GM21737 (cell line): Measurements from ENCODE around the gene SOD1.
"Not testable (repeated sequence)": the region's sequence is repeated elsewhere in the genome, so short reads cannot be mapped to it uniquely, and the experiment has no call there.

Experiments used
- ATAC-seq: cut with Tn5 transposase; IDR thresholded peaks from one replicate; pipeline ENCODE4 v1.9.1; 2021; ENCODE audit warnings: mild to moderate bottlenecking, moderate library complexity; ENCODE audit not compliant: unreplicated experiment

The SOD1 gene

DNA sequence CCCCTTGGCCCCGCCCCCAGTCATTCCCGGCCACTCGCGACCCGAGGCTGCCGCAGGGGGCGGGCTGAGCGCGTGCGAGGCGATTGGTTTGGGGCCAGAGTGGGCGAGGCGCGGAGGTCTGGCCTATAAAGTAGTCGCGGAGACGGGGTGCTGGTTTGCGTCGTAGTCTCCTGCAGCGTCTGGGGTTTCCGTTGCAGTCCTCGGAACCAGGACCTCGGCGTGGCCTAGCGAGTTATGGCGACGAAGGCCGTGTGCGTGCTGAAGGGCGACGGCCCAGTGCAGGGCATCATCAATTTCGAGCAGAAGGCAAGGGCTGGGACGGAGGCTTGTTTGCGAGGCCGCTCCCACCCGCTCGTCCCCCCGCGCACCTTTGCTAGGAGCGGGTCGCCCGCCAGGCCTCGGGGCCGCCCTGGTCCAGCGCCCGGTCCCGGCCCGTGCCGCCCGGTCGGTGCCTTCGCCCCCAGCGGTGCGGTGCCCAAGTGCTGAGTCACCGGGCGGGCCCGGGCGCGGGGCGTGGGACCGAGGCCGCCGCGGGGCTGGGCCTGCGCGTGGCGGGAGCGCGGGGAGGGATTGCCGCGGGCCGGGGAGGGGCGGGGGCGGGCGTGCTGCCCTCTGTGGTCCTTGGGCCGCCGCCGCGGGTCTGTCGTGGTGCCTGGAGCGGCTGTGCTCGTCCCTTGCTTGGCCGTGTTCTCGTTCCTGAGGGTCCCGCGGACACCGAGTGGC is at the start of gene SOD1:
SOD1 (plus strand) TSS at position 158 of the 723 bp plus-strand sequence; CDS start at position 235, 77 bp downstream.
- ATAC-seq, result peak; percentile 96

DNA sequence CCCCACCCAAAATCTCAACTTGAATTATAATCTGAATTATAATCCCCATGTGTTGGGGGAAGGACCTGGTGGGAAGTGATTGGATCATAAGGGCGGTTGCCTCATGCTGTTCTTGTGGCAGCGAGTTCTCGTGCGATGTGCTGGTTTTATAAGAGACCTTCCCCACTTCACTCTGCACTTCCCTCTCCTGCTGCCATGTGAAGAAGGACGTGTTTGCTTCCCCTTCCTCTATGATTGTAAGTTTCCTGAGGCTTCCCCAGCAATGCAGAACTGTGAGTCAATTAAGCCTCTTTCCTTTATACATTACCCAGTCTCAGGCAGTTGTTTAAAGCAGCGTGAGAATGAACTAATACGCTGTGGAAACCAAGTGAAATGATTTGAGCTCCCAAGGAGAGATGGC is 48.0 kb upstream of the SOD1 start:
- no peak for ATAC-seq

DNA sequence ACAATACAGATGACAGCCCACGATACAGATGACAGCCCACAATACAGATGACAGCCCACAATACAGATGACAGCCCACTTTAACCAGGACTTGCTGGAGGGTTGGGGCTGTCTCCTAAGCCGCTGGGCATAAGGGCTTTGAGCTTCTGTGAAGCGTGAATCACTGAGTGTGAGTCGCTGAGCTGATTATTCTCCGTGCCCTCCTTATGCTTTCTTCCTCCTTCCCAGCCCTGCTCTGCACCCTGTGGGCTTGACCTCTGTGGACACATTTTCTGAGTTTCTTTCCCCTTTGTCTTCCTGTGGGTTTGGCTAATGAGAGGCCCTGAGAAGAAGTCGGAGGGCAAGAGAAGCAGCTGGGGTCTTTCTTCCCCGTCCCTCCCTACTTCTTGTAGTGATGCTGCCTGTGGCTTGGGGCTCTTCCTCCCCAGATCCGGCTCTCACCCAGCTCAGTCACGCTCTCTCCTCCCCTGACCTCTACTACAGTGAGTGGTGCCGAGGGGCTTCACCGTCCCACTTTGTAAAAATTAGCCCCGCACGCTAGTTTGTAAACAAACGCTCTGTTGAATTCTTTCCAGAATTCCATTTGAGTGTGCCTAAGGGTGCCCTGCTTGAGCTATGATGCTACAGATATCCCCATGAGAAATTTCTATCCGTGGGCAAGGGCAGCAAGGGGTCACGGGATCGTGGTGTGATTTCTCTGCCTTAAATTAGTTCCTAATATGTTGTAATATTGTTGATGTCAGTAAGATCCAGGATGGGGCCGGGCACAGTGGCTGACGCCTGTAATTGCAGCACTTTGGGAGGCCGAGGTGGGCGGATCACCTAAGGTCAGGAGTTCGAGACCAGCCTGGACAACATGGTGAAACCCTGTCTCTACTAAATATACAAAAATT is 46.4 kb upstream of the SOD1 start:
- no peak for ATAC-seq

DNA sequence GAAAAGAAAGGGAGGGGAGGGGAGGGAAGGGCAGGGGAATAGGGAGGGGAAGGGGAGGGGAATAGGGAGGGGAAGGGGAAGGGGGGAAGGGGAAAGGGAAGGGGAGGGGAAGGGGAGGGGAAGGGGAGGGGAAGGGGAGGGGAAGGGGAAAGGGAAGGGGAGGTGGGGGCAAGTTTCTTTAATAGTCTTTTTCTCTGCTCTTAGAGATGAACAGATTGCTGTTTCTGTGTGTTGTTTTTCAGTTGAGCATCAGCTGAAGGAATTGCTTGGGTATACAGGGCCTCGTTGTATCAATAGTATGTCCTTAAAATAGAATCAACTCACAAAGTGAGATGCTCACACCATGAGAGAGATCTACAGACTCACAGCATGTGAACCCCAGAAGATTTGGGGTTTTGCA is 44.8 kb upstream of the SOD1 start:
- no peak for ATAC-seq

DNA sequence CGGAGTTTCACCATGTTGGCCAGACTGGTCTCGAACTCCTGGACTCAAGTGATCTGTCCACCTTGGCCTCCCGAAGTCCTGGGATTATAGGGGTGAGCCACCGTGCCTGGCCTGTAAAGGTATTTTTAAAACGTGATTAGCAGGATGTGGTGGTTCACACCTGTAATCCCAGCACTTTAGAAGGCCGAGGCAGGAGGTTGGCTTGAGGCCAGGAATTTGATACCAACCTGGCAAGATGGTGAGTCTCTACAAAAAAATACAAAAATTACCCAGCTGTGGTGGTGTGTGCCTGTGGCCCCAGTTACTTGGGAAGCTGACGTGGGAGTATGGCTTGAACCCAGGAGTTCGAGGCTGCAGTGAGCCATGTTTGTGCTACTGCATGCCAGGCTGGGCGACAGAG is 43.3 kb upstream of the SOD1 start:
- no peak for ATAC-seq

DNA sequence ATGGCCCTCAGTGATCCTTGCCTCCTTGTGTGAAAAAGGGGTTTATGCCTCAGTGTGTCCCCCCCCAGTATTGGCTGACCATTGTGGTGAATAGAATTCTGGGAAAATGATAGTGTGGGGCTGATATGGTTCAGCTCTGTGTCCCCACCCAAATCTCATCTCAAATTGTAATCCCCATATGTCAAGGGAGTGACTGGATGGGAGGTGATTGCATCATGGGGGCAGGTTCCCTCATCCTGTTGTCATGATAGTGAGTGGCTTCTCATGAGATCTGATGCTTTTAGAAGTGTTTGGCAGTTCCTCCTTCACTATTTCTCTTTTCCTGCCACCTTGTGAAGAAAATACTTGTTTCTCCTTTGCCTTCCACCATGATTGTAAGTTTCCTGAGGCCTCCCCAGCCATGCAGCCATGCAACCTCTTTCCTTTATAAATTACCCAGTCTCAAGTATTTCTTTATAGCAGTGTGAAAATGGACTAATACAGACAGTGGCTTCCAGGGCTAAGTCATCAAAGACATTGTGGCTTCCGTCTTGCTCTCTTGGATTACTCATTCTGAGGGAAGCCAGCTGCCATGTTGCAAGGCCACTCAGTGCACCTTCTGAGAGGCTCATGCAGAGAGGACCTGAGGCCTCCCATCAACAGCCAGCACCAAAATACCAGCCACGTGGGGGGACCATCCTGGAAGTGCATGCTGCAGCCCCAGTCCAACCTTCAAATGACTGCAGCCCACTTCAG is 40.6 kb upstream of the SOD1 start:
- ATAC-seq, result no peak

DNA sequence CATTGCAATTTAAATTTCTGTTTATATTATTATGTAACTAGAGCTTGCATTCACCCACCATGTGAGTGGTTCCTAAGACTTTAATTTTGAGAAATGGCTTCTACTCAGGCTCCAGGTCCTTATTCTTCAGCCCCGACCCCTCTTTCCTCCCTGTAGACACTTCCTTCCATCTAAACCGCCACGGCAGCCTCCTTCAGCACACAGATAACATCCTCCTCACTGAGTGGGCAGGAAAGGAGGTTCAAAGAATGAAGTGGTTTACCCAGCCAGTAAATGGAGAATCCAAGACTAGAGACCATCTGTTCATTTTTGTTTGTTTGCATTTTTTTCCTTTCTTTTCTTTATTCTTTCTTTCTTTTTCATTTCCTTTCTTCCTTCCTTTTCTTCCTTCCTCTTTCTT is 37.1 kb upstream of the SOD1 start:
- no peak for ATAC-seq

DNA sequence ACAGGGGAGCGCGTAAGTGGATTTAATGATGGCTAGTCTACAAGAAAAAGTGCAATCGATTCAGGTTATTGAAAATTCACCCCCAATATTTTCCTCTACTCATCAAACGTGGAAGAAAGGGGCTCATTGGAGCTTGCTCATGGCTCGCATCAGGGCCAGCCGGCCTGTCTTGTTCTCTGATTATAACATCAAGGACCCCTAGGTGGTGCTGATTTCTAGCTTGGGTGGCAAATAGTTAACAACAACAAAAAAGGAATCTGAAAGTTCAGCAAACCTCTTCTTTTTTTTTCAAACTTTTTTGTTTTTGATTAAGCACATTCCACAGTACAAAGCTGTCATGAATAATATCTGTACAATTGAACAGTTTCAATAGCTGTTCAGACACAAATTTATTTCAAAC is 35.8 kb upstream of the SOD1 start:
- no peak for ATAC-seq

DNA sequence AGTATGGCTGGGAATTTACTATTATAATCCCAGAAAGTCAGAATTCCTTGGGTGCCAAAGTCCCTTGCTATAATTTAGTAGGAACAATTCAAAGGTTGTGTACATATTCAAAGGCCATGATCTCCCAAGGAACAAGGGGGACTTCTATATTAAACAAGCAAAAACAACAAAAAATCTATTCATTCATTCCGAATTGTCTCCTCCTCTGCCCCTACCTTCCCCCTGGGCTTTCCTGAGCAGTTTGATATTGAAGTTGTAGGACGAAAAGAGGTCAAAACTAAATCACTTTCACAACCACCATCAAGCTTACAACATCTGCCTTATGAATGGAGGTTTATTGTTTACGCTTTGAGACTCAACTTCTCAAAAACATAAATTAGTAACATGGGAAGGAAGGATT is 35.3 kb upstream of the SOD1 start:
- no peak for ATAC-seq

DNA sequence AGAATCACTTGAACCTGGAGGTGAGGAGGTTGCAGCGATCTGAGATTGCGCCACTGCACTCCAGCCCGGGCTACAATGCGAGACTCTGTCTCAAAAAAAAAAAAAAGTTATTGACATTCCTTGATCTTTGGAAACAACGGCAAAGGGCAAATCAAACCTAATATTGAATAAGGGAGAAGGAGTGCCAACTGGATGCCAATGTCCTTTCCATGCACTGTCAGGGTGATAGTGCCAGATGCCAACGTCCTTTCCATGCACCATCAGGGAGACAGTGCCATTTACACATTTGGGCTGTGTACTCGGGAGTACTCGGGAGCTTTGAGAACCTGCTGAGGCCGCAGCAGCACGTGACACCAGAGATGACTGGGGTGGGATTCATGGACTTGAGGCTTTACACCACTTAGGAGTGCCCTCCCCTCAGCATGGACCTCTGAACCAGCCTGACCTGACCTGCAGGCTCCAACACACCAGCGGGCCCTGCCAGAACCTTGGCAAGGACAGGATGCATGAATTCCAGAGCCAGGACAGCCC is 34.5 kb upstream of the SOD1 start:
- ATAC-seq, result no peak

DNA sequence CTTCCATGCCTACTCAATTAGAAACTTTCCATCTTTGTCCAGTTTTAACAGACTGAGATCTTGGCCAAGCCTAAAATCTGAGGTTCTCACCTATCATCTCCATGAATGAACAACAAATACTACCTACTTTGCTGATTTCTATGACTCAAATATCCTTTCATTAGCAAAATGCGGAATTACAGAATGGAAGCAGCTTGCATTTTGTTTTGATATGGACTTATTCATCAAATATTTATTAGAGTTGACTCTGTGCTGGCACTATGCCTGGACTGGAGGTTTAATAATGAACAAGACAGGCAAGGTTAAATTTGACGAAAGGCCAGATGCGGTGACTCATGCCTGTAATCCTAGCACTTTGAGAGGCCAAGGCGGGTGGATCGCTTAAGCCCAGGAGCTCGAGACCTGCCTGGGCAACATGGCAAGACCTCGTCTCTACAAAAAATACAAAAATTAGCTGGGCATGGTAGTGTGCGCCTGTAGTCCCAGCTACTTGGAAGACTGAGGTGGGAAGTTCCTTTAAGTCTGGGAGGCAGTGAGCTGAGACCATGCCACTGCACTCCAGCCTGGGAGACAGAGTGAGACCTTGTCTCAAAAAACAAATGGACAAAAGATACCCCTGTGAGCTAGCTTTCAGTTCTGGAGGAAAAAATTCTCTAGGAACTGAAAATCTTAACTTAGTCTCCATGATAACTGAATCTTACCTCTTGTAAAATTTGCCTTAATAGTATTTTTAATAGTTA is 29.4 kb upstream of the SOD1 start:
- ATAC-seq, result no peak

DNA sequence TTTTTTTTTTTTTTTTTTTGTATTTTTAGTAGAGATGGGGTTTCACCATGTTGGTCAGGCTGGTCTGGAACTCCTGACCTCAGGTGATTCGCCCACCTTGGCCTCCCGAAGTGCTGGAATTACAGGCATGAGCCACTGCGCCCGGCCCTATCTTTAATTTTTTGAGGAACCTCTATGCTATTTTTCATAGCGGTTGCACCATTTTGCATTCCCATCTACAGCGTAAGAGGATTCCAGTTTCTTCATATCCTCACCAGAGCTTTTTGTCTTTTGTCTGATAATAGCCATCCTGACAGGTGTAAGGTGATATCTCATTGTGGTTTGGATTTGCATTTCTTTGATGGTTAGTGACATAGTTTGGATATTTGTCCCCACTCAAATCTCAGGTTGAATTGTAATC is 27.6 kb upstream of the SOD1 start:
- ATAC-seq, result not testable (repeated sequence)

DNA sequence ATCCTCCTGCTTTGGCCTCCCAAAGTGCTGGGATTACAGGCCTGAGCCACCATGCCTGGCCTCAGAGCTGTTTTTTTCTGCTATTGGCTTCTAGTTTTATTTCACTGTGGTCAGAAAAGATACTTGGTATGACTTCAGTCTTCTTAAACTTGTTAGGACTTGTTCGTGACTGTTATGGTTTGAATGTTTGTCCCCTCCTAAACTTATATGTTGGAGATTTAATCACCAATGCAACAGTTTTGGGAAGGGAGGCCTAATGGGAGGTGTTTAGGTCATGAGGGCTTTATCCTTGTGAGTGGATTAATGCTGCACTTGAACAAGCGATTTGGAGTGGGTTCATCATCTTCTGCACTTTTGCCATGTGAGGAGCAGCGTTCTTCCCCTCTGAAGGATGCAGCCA is 24.5 kb upstream of the SOD1 start:
- no peak for ATAC-seq

DNA sequence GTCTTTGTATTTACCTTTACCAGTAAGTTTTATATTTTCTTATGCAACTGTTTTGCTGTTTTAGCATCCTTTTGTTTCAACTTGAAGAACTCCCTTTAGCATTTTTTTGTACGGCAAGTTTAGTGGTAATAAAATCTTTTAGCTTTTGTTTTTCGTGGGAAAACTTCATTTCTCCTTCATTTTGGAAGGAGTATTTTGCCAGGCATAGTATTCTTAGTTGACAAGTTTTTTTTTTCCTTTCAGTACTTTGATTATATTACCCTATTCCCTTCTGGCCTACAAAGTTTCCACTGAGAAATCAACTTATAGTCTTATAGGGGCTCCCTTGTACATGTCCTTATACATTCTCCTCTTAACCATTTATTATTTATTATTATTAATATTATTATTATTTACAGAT is 22.6 kb upstream of the SOD1 start:
- ATAC-seq, result no peak

DNA sequence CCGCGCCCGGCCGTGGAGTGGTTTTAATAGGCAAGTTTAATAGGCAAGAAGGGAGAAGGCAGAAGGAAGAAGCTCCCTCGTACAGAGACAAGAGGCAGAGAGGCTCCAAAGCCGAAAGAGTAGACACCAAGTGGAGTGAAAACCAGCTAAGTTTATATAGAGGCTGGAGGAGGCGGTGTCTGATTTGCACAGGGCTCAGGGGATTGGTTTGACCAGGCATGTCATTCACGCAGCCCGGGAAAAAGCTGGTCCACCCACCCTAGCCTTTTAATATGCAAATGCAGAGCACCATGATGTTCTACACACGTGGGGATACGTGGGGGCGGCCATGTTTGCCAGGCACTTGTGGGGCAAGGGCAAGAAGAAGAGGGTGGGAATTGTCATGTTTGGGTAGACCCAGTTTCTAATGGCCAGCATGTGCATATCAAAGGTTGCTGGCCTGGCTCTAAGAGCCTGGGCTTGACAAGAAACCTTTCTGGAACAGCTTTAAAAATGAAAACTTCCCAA is 18.0 kb upstream of the SOD1 start:
- ATAC-seq, result no peak

DNA sequence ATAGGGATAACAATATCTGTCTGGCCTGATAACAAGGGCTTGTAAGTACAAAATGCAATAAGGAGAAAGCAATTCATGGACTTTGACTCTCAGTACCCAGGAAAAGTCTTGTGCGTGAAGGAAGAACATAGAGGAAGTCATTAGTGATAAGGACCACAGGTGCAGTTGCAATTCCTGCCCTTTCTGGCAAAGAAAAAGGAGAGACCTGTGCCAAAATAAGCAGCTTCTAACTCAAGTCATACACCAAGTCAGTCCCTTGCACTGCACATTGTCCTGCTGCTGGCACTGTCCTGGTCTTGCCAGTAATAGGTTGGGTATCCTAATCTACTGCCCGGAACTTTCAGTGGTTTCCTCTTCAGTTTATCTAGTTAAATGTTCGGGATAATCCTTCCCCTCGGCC is 14.8 kb upstream of the SOD1 start:
- ATAC-seq, result no peak

DNA sequence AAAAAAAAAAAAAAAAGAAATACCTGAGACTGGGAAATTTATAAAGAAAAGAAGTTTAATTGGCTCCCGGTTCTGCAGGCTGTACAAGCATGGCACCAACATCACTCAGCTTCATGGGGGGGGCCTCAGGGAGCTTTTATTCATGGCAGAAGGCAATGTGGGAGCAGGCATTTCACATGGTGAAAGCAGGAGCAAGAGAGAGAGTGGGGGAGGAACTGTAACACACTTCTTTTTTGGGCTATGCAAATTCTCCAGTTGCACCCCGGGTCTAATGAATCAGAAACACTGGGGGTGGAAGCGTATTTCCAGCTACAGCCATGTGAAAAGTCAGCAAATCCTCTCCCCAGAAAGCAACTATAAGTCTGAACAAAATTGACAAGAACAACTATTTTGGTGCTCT is 11.8 kb upstream of the SOD1 start:
- ATAC-seq, result no peak

DNA sequence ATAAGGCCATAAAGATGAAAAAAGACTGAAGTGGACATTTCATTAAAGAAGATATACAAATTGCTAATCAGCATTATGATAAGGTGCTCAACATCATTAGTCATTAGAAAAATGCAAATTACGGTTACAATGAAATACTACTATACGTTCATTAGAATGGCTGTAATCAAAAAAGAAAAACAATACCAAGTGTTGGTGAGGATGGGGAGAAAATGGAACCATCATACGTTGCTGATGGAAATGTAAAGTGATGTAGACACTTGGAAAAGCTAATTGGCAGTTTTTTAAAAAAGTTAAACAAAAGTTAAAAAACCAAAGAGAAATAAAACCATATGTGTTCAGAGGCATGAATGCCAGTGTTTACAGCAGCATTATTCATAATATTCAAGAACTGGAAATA is 8.6 kb upstream of the SOD1 start:
- ATAC-seq, result no peak

DNA sequence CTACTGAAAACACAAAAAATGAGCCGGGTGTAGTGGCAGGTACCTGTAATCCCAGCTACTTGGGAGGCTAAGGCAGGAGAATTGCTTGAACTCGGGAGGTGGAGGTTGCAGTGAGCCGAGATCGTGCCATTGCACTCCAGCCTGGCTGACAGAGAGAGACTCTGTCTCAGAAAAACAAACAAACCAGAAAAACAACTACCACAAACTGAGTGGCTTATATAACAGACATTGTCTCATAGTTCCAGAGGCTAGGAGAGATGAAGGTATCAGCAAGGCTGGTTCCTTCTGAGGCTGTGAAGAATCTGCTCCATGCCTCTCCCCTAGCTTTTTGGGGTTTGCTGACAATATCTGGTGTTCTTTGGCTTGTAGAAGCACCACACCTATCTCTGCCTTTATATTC is 8.0 kb upstream of the SOD1 start:
- ATAC-seq, result not testable (repeated sequence)

DNA sequence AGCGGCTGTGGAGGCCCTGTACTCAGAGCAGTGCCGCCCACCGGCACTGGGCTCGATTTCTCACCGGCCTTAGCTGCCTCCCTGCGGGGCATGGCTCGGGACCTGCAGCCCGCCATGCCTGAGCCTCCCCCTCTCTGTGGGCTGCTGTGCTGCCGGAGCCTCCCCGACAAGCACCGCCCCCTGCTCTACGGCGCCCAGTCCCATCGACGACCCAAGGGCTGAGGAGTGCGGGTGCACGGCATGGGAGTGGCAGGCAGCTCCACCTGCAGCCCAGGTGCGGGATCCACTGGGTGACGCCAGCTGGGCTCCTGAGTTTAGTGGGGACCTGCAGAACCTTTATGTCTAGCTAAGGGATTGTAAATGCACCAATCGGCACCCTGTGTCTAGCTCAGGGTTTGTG is 5.2 kb upstream of the SOD1 start:
- no peak for ATAC-seq
